Neuron (in vitro differentiated cells): ENCODE results near the gene PRDM11.

ENCODE experiments used
- H2AFZ ChIP-seq: one replicate; pipeline ENCODE4 v1.6.1; 2013; ENCODE audit warnings: low read depth, mild to moderate bottlenecking, inconsistent platforms, low read length, moderate library complexity
- H3K27me3 ChIP-seq: one replicate; pipeline ENCODE4 v1.6.1; 2013; ENCODE audit warnings: low read length; ENCODE audit not compliant: insufficient read depth
- H3K36me3 ChIP-seq: one replicate; pipeline ENCODE4 v1.6.1; 2013; ENCODE audit warnings: low read length; ENCODE audit not compliant: insufficient read depth
- H3K4me1 ChIP-seq: one replicate; pipeline ENCODE4 v1.6.1; 2013; ENCODE audit warnings: low read length; ENCODE audit not compliant: insufficient read depth
- H3K4me3 ChIP-seq: 2 replicates; pipeline ENCODE4 v1.5.1; 2013; ENCODE audit warnings: mild to moderate bottlenecking, low read length, moderate library complexity
- H3K9me3 ChIP-seq: one replicate; pipeline ENCODE4 v1.6.1; 2013; ENCODE audit warnings: low read length

PRDM11 gene

DNA sequence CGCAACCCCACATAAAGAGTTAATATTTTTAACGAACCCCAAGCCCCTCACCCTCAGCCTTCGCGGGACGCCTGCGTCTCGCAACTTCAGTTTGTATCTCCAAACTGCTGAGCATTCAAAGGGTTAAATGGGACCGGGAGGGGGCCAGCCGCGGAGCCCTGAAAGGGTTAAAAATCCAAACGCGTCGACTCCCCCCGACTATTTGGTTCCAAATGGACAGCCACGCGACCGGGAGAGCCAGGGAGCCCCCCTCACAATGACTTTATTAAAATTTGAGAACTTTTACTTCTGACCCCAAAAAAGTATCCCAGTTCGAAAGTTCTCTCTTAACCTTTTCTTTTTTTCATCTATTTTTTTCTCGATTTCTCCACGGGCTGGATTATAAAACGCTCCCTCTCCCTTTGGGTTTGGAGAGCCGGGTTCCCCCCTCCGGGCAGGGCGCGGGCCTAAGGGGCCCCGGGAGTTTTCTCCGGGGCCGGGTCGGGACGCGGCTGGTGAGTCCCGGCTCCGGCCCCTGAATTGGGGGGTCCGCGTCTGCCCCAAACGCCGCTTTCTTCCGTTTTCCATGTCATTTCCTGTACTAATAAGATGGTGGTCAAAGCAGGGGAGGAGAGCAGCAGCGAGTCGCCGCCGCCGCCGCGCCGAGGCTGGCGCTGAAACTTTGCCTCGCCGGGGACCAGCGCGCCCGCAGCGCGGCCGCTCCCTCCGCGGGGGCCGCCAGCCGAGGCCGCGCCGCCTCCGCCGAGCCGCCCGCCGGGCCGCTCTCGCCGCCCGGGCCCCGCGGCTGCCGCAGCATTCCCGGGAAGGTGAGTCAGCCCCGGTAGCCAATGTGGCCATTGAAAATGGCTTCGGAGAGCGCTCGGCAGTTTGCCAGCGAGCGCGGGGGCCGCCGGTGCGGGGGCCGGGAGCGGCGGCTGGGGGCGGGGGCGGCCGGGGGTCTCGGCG is at the start of gene PRDM11:
Gene PRDM11 (plus strand): TSS at position 568 of the 945 bp plus-strand sequence. CDS start 35,128 bp downstream, outside the sequence.
- H3K27me3 ChIP-seq, result peaks cover 6% of the 10 kb centered on the region
- no peaks in the 10 kb centered on the region for H3K36me3 ChIP-seq
- H3K4me3 ChIP-seq, result peak within 1 kb of the TSS; percentile 69
- H2AFZ ChIP-seq, result peak within 1 kb of the TSS; percentile 65
- peaks cover 18% of the 10 kb centered on the region for H3K4me1 ChIP-seq
- H3K9me3 ChIP-seq, result no peaks in the 10 kb centered on the region

DNA sequence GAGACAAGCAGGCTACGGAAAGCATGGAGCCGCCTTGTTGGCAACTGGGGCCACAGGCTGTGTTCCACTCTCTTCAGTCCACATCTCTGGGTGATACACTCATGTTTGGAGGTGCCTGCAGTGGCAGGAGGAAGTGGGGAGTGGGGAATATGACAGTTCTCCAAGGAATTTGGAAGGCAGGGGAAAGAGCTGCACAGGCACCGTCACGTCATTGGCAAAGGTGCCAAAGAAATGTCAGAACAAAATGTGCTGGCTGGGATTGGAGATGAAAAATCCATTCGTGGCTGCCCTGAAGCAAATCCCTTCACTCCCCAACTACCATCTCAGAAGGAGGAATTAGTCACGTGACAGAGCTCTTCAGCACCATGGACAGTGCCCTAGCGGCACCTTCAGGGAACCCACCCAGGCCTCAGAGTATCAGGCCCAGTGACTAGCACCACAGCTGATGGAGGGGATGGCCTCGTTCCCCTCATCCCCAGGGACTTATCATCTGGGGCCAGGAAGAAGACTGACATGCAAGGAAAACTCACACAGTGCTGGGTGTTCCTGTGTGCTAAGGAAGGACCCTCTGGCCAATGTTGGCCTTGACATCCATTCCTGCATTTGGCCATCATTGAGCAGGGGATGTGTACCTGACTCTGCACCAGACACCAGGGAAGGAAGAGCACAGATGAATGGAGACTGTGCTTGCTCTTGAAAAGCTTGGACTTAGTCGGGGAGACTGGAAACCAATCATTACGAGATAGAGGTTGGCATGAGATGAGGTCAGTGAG is 48.5 kb upstream of the PRDM11 start:
- H2AFZ ChIP-seq, result no peak overlapping the region
- H3K27me3 ChIP-seq, result peaks cover 32% of the 10 kb centered on the region
- no peaks in the 10 kb centered on the region for H3K9me3 ChIP-seq
- no peak overlapping the region for H3K4me3 ChIP-seq
- H3K4me1 ChIP-seq, result no peaks in the 10 kb centered on the region
- H3K36me3 ChIP-seq, result no peaks in the 10 kb centered on the region

DNA sequence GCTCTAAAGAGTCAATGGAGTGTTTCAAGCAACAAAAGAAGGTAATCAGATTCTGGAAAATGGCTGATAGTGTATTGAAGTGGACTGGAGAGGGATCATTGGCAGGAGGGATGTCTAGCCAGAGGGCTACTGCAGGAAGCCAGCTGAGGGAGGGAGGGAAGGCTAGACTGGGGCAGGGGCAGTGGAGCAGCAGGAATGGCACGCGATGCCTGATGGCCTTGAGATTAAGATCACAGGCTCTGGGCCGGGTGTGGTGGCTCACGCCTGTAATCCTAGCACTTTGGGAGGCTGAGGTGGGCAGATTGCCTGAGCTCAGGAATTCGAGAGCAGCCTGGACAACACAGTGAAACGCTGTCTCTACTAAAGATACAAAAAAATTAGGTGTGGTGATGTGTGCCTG is 47.5 kb upstream of the PRDM11 start:
- H3K27me3 ChIP-seq, result peaks cover 22% of the 10 kb centered on the region
- no peaks in the 10 kb centered on the region for H3K9me3 ChIP-seq
- no peaks in the 10 kb centered on the region for H3K36me3 ChIP-seq
- no peak overlapping the region for H3K4me3 ChIP-seq
- H3K4me1 ChIP-seq, result no peaks in the 10 kb centered on the region
- no peak overlapping the region for H2AFZ ChIP-seq

DNA sequence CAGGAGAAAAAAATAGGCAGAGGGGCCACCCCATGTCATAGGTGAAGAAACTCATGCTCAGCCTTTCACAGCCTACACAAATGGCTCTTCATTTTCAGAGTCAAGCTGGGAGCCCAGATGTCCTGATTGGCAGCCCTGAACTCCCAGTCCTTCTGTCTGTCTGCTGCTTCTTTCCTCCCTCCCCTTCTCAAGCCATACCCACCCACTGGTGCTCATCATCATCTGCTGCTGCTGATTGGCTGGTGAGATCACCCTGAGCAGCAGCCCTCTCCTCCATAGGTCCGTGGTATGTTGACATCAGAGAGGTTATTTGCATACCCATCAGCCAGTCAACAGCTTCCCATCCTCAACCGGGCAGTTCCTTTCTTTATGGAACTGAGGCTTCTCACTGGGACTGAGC is 46.1 kb upstream of the PRDM11 start:
- Histone ChIP-seq H2AFZ (no peak overlapping the region), H3K4me1 (no peaks in the 10 kb centered on the region), H3K36me3 (no peaks in the 10 kb centered on the region), H3K4me3 (no peak overlapping the region), H3K27me3 (peaks cover 14% of the 10 kb centered on the region), H3K9me3 (no peaks in the 10 kb centered on the region)

DNA sequence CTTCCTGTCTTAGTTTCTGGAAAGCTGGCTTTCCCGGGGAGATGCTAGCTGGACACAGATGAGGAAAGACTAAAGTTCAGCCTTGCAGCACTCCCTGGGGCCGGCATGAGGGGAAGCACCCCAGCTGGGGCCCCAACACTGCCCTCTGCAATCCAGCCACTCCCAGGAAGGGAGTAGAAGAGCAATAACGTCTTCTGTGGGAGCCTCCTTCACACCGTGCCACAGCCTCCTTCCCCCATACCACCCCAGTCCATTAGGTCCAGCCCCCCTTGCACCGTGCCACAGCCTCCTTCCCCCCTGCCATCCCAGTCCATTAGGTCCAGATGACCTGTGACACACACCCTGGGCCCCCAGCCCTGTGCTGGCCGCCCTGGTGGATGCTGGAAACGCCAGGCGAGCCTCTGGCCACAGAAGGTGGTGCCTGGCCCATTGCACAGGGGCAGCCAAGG is 44.1 kb upstream of the PRDM11 start:
- no peaks in the 10 kb centered on the region for H3K36me3 ChIP-seq
- H3K4me3 ChIP-seq, result no peak overlapping the region
- H3K4me1 ChIP-seq, result no peaks in the 10 kb centered on the region
- no peak overlapping the region for H2AFZ ChIP-seq
- no peaks in the 10 kb centered on the region for H3K9me3 ChIP-seq
- peaks cover 4% of the 10 kb centered on the region for H3K27me3 ChIP-seq

DNA sequence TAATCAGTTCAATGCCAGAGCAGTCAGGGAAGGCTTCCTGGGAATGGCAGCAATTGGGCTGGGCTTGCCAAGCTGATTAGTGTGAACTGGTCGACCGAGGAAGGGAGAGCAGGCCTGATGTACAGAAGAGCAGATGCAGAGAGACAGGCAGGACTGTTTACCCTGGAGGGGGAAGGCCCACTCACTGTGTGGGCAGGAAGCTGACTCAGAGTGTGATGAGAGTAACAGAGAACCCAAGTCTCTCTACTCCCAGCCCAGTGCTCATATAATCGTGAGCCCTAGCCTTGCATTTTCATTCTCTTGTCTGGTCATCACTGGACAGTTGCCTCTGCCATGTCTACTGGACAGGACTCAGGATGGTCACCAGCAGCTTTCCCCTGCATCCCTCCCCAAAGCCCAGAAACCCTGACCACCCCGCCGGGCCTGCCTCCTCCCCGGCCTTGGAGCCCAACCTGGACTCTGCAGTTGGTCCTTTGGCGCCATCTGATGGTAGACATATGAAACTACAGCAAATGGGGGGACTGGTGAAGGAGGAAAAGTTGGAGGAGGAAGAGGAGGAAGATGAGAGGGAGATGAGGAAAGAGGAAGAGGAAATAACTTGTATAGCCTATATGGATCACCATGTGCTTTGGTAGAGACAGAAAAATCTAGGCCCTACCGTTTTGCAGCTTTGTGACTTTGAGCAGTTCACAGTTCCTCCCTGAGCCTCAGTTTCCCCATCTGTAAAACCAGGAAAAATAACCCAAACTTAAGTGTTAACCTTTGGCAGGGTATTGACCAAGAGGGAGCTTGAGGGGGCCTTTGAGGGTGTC is 43.4 kb upstream of the PRDM11 start:
- Histone ChIP-seq H2AFZ (no peak overlapping the region), H3K4me3 (no peak overlapping the region), H3K4me1 (no peaks in the 10 kb centered on the region), H3K9me3 (no peaks in the 10 kb centered on the region), H3K27me3 (peaks cover 3% of the 10 kb centered on the region), H3K36me3 (no peaks in the 10 kb centered on the region)

DNA sequence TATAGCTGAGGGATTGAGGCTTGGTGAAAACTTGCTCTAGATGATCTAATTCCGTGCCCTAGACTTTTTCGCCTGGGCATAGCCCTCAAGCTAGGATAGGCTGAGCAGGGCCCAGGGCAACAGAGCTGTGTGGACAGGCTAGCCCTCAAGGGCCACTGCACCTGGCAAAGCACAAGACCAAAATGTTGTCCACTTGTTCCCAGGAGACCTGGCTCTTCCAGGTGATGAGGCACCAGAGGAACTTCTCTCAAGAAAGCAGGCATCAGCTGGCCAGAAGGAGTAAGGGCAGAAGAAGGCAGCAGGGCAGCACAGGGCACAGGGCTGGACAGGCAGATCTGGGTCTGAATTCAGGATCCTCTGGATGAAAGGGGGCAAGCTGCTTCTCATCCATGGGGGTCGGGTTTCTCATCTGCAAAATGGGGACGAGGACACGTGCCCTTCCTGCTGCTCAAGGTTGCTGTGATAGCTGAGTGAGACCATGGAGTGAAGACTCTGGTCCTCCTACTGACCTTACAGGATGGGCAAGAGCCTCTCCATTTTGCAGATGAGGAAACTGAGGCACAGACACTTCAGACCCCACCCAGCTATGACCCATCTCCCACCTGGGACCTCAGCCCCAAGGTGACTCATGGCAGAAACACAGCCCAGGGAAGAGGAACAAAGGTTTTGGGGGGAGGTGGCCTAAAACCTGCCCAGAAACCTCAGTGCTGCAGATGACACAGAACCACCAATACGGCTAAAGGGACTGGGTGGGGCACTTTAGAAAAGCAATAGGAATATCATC is 42.2 kb upstream of the PRDM11 start:
- no peak overlapping the region for H3K4me3 ChIP-seq

DNA sequence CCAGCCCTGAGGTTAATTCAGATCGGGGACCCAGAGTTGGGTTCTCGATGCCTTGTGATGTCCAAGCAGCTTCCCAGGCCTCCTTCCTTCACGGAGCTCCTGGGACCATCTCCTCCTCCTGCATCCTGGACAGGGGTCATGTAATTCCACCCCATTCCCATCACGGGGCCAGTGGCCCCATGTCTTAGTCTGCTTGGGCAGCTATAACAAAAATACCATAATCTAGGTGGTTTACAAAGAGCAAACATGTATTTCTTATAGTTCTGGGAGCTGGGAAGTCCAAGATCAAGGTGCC is 41.7 kb upstream of the PRDM11 start:
- Histone ChIP-seq H2AFZ (no peak overlapping the region), H3K9me3 (no peaks in the 10 kb centered on the region), H3K27me3 (peaks cover 8% of the 10 kb centered on the region), H3K4me3 (no peak overlapping the region), H3K36me3 (no peaks in the 10 kb centered on the region), H3K4me1 (no peaks in the 10 kb centered on the region)

More for the DNA sequence above, 42.2 kb upstream of the PRDM11 start:
- no peaks in the 10 kb centered on the region for H3K9me3 ChIP-seq
- H3K36me3 ChIP-seq, result no peaks in the 10 kb centered on the region
- peaks cover 8% of the 10 kb centered on the region for H3K27me3 ChIP-seq
- H3K4me1 ChIP-seq, result no peaks in the 10 kb centered on the region
- H2AFZ ChIP-seq, result no peak overlapping the region

DNA sequence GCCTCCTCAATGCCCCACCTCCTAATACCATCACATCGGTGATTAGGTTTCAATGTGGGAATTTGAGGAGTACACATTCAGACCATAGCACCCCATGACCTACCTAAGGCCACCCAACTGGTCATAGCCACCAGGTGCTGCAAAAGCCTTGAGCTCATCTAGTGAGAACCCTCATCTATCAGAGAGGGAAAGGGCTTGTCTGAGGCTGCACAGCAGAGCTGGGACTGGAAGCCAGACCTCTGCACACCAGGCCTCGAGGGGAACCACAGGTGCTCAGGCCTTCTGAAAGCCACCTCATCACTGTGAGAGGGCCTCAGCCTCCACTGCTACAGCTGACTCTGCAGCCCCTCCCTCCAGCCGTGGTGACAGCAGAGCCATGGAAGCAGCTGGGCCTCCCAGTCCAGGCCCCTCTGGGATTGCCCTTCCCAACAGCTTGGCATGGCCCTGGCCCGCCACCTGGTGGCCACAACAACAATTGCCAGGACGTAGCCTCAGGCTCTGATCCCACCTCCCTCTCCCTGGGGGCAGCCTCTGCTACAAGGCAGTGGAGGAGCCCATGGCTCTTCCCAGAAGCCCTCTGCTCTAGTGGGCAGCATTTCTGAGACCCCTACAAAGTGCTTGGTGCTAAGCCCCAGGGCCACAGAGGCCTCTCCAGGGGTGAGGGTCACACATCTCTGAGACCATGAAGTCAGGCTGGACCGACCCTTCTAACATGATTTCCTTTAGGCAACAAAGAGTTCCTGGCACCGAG is 41.0 kb upstream of the PRDM11 start:
- Histone ChIP-seq H3K9me3 (no peaks in the 10 kb centered on the region), H3K27me3 (peaks cover 8% of the 10 kb centered on the region), H2AFZ (no peak overlapping the region), H3K4me3 (no peak overlapping the region), H3K4me1 (no peaks in the 10 kb centered on the region), H3K36me3 (no peaks in the 10 kb centered on the region)

DNA sequence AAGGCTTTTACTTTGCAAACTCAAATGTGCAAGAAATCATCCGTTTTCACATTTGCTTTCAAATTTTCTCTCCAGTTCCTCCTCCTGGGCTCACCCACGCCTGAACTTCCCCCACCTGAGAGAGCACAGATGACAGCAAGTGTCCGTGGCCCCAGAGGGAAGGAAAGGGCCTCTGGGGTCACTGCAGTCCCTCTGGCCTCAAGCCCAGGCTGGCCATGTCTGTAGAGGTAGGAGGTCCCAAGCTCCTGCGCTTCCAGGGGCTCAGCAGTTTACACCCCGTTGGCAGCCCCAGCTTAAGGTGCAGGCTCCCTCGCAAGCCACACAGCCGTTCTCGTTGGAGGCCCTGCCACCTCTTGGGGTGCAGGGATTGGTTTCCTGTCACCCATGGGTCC is 40.5 kb upstream of the PRDM11 start:
- Histone ChIP-seq H3K36me3 (no peaks in the 10 kb centered on the region), H2AFZ (no peak overlapping the region), H3K4me3 (no peak overlapping the region), H3K9me3 (no peaks in the 10 kb centered on the region), H3K27me3 (peaks cover 8% of the 10 kb centered on the region), H3K4me1 (no peaks in the 10 kb centered on the region)

DNA sequence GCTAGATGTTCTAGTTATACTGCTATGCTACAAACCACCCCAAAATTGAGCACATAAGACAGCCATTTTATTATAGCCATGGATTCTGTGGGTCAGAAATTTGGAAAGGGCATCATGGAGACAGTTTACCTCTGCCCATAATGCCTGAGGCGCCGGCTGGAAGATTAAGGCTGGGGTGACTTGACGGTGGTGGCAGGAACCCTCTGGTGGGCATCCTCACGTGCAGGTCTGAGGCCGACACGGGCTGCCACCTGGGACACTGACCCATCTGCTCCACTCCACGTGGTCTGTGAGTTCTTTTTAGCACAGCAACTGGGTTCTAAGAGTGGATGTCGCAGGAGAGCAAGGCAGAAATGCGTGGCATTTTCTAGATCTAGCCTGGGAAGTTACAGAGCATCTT is 40.0 kb upstream of the PRDM11 start:
- Histone ChIP-seq H3K9me3 (no peaks in the 10 kb centered on the region), H2AFZ (no peak overlapping the region), H3K4me1 (no peaks in the 10 kb centered on the region), H3K36me3 (no peaks in the 10 kb centered on the region), H3K27me3 (peaks cover 8% of the 10 kb centered on the region), H3K4me3 (no peak overlapping the region)

DNA sequence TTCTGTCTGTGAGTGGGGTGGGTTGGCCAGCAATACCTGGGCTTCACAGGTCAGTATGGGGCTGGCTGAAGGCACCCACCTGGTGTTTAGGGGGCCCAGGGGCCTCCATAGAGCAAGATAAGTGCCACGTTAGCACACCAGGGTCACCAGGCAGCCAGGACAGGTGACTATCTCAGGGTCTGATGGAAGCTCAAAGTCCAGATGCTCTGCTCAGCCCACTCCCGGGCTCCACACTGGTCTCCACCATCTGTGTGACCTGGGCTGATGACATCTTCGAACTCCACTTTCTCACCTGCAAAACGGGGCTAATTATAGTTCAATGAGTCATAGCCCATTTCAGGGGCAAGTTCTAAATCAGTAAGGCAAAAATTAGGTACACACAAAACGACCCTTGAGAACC is 39.4 kb upstream of the PRDM11 start:
- Histone ChIP-seq H3K4me1 (no peaks in the 10 kb centered on the region), H3K27me3 (peaks cover 8% of the 10 kb centered on the region), H2AFZ (no peak overlapping the region), H3K36me3 (no peaks in the 10 kb centered on the region), H3K9me3 (no peaks in the 10 kb centered on the region), H3K4me3 (no peak overlapping the region)
